ENCODE results near the gene CACNA1D. TPM values are rescaled to one million over a fixed set of nuclear protein-coding genes. Genes with fewer than 3 reads are reported as not detected.

Gene CACNA1D
- total RNA-seq, 1 donor from 2014 or later: 2.8 TPM

- Mint-ChIP-seq H3K9me3 (no peaks in the 10 kb centered on the region), H3K36me3 (no peaks in the 10 kb centered on the region), H3K27ac (no peak overlapping the region), H3K27me3 (ENCODE audit: low read depth) (peaks cover 47% of the 10 kb centered on the region), H3K4me1 (no peaks in the 10 kb centered on the region), H3K4me3 (no peak overlapping the region)
- no peak for TF ChIP-seq CTCF (IDR thresholded peaks at IDR 0.05; ENCODE audit: unreplicated experiment)
- DNase-seq (ENCODE audit: low spot score in 2 of 2, unreplicated experiment in 2 of 2): no peak
Observed at GRCh38 chr3:53724566-53724965, 230.2 kb downstream of the CACNA1D start.

- no peak for DNase-seq (ENCODE audit: low spot score in 2 of 2, unreplicated experiment in 2 of 2)
- no peak overlapping the region for H3K27ac Mint-ChIP-seq
- no peaks in the 10 kb centered on the region for H3K9me3 Mint-ChIP-seq
- peaks cover 45% of the 10 kb centered on the region for H3K27me3 Mint-ChIP-seq (ENCODE audit: low read depth)
- H3K36me3 Mint-ChIP-seq: no peaks in the 10 kb centered on the region
- no peak for TF ChIP-seq CTCF (IDR thresholded peaks at IDR 0.05; ENCODE audit: unreplicated experiment)
- peaks cover 5% of the 10 kb centered on the region for H3K4me1 Mint-ChIP-seq
- H3K4me3 Mint-ChIP-seq: no peak overlapping the region
Observed at GRCh38 chr3:53725387-53725995, 231.1 kb downstream of the CACNA1D start.

- no peak for TF ChIP-seq CTCF (IDR thresholded peaks at IDR 0.05; ENCODE audit: unreplicated experiment)
- Mint-ChIP-seq H3K4me3 (no peak overlapping the region), H3K4me1 (peaks cover 9% of the 10 kb centered on the region), H3K27me3 (ENCODE audit: low read depth) (peaks cover 41% of the 10 kb centered on the region), H3K9me3 (no peaks in the 10 kb centered on the region), H3K27ac (no peak overlapping the region), H3K36me3 (no peaks in the 10 kb centered on the region)
- no peak for DNase-seq (ENCODE audit: low spot score in 2 of 2, unreplicated experiment in 2 of 2)
Observed at GRCh38 chr3:53726643-53727042, 232.2 kb downstream of the CACNA1D start.

- no peaks in the 10 kb centered on the region for H3K36me3 Mint-ChIP-seq
- H3K4me3 Mint-ChIP-seq: no peak overlapping the region
- no peaks in the 10 kb centered on the region for H3K9me3 Mint-ChIP-seq
- no peak for DNase-seq (ENCODE audit: low spot score in 2 of 2, unreplicated experiment in 2 of 2)
- H3K27ac Mint-ChIP-seq: no peak overlapping the region
- H3K27me3 Mint-ChIP-seq (ENCODE audit: low read depth): peaks cover 27% of the 10 kb centered on the region
- no peak for TF ChIP-seq CTCF (IDR thresholded peaks at IDR 0.05; ENCODE audit: unreplicated experiment)
- peaks cover 15% of the 10 kb centered on the region for H3K4me1 Mint-ChIP-seq
Observed at GRCh38 chr3:53728606-53729005, 234.2 kb downstream of the CACNA1D start.

GRCh38 chr3:53729159-53729558 lies 234.7 kb downstream of the CACNA1D start:
- Mint-ChIP-seq H3K27ac (no peak overlapping the region), H3K27me3 (ENCODE audit: low read depth) (peaks cover 22% of the 10 kb centered on the region), H3K4me3 (no peak overlapping the region), H3K36me3 (no peaks in the 10 kb centered on the region), H3K9me3 (no peaks in the 10 kb centered on the region), H3K4me1 (peaks cover 16% of the 10 kb centered on the region)
- TF ChIP-seq CTCF (IDR thresholded peaks at IDR 0.05; ENCODE audit: unreplicated experiment): no peak
- no peak for DNase-seq (ENCODE audit: low spot score in 2 of 2, unreplicated experiment in 2 of 2)

GRCh38 chr3:53729618-53730017 lies 235.2 kb downstream of the CACNA1D start:
- Mint-ChIP-seq H3K36me3 (no peaks in the 10 kb centered on the region), H3K4me3 (no peak overlapping the region), H3K4me1 (peaks cover 16% of the 10 kb centered on the region), H3K9me3 (no peaks in the 10 kb centered on the region), H3K27ac (no peak overlapping the region), H3K27me3 (ENCODE audit: low read depth) (peaks cover 17% of the 10 kb centered on the region)
- no peak for TF ChIP-seq CTCF (IDR thresholded peaks at IDR 0.05; ENCODE audit: unreplicated experiment)
- DNase-seq (ENCODE audit: low spot score in 2 of 2, unreplicated experiment in 2 of 2): no peak
